Fibroblast of lung (primary cell): ENCODE measurements around the gene RXFP3. TPM values are rescaled to one million over a fixed set of nuclear protein-coding genes. Genes with fewer than 3 reads are reported as not detected.

Experiments used
- DNase-seq, 2 donors: peaks; one replicate each; pipeline versions ENCODE4 v3.0.0 to v3.0.0-alpha.2; 2010; ENCODE audit warnings: low read depth in 2 of 2
- H2AFZ ChIP-seq: 2 replicates; pipeline ENCODE4 v1.5.1; 2012; ENCODE audit warnings: low read length, control low read depth, inconsistent platforms
- H3K27ac ChIP-seq: 2 replicates; pipeline ENCODE4 v1.5.1; 2011; ENCODE audit warnings: low read length, control low read depth; ENCODE audit not compliant: insufficient read depth
- H3K27me3 ChIP-seq: 2 replicates; pipeline ENCODE4 v1.5.1; 2011; ENCODE audit warnings: mild to moderate bottlenecking, low read length; ENCODE audit not compliant: control insufficient read depth, insufficient read depth
- H3K36me3 ChIP-seq: 2 replicates; pipeline ENCODE4 v1.5.1; 2011; ENCODE audit warnings: low read length; ENCODE audit not compliant: control insufficient read depth, insufficient read depth
- H3K4me1 ChIP-seq: 2 replicates; pipeline ENCODE4 v1.5.1; 2011; ENCODE audit warnings: low read length; ENCODE audit not compliant: control insufficient read depth, insufficient read depth; ENCODE audit errors: extremely low read depth
- H3K4me2 ChIP-seq: 2 replicates; pipeline ENCODE4 v1.5.1; 2011; ENCODE audit warnings: low read length, control low read depth; ENCODE audit not compliant: insufficient read depth; ENCODE audit errors: extremely low read depth
- H3K4me3 ChIP-seq, 4 experiments: fragments of 200-600 bp in 1 of 4; sonication (generic) in 1 of 4; replicated peaks in 1 of 4; 2 replicates each; pipeline ENCODE4 v1.5.1; 2011 to 2016; ENCODE audit warnings: low read length in 4 of 4, low read depth in 3 of 4, mild to moderate bottlenecking in 3 of 4, control low read depth in 2 of 4, inconsistent platforms in 1 of 4, mixed read lengths in 1 of 4; ENCODE audit not compliant: insufficient read depth in 1 of 4; ENCODE audit errors: control extremely low read depth in 1 of 4
- H3K79me2 ChIP-seq: 2 replicates; pipeline ENCODE4 v1.5.1; 2012; ENCODE audit warnings: mild to moderate bottlenecking, low read length, inconsistent platforms; ENCODE audit not compliant: control insufficient read depth, insufficient read depth
- H3K9ac ChIP-seq: 2 replicates; pipeline ENCODE4 v1.5.1; 2011; ENCODE audit warnings: mild to moderate bottlenecking, low read length, control low read depth; ENCODE audit not compliant: insufficient read depth
- H3K9me3 ChIP-seq: 2 replicates; pipeline ENCODE4 v1.5.1; 2012; ENCODE audit warnings: low read depth, low read length; ENCODE audit not compliant: control insufficient read depth, insufficient read depth
- H4K20me1 ChIP-seq: 2 replicates; pipeline ENCODE4 v1.5.1; 2011; ENCODE audit warnings: low read length; ENCODE audit not compliant: control insufficient read depth, insufficient read depth; ENCODE audit errors: extremely low read depth
- EZH2 ChIP-seq: IDR thresholded peaks from 2 replicates; pipeline ENCODE4 v1.5.1; 2012; ENCODE audit warnings: low read length, control low read depth, mild to moderate bottlenecking; ENCODE audit errors: missing control alignments
- polyA plus RNA-seq, 2 donors: library from polyadenylated mRNA; depleted of rRNA in 1 of 2; stranded (reverse) in 1 of 2; unstranded in 1 of 2; fragments of >200 nt; gene quantifications; 2 replicates each; pipeline ENCODE4 v1.2.1, GENCODE V29; 2011 to 2012; ENCODE audit warnings: missing spikeins in 1 of 2
- total RNA-seq: library from RNA; depleted of rRNA; stranded (reverse); fragments of >200 nt; gene quantifications from 2 replicates; pipeline ENCODE4 v1.2.1, GENCODE V29; 2014
- TF ChIP-seq, protein P1 (sequence below), 2 donors: IDR thresholded peaks in 1 of 2; conservative IDR thresholded peaks in 1 of 2; 1 replicate in 1 of 2; 2 replicates in 1 of 2; pipeline ENCODE4 v1.5.1; 2011 to 2012; ENCODE audit warnings: low read length in 2 of 2, control low read depth in 1 of 2, inconsistent platforms in 1 of 2, low read depth in 1 of 2, mild to moderate bottlenecking in 1 of 2

The RXFP3 gene
- total and polyA plus RNA-seq, 2 donors (not counting 1 experiment from before 2014, with no cell fraction given) = not detected

DNA sequence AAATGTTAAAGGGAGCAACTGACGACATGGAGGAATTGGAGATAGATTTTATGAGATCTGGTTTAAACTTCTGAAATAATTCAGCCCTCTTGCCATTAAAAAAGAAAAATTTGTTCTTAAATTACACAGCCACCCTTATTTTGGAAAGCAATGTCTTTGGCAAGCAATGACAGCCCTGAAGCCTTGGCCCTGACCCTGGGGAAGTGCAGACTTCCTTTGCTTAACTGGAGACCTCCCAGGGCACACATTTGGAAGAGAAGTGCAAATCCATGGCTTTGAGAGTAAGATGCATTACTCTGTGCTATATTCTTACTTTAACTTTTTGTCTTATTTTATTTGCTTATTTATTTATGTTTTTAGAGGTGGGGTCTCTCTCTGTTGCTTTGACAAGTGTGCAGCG is 22.0 kb downstream of the RXFP3 start:
- Histone ChIP-seq H3K27me3 (peaks cover 4% of the 10 kb centered on the region), H3K36me3 (no peaks in the 10 kb centered on the region), H3K79me2 (no peaks in the 10 kb centered on the region), H3K9me3 (no peaks in the 10 kb centered on the region), H4K20me1 (no peaks in the 10 kb centered on the region), H3K4me2 (no peak overlapping the region), H3K4me1 (no peaks in the 10 kb centered on the region), H3K27ac (no peak overlapping the region), H3K9ac (no peak overlapping the region), H2AFZ (no peak overlapping the region), H3K4me3 (no peak overlapping the region)
- TF ChIP-seq, protein P1, sequence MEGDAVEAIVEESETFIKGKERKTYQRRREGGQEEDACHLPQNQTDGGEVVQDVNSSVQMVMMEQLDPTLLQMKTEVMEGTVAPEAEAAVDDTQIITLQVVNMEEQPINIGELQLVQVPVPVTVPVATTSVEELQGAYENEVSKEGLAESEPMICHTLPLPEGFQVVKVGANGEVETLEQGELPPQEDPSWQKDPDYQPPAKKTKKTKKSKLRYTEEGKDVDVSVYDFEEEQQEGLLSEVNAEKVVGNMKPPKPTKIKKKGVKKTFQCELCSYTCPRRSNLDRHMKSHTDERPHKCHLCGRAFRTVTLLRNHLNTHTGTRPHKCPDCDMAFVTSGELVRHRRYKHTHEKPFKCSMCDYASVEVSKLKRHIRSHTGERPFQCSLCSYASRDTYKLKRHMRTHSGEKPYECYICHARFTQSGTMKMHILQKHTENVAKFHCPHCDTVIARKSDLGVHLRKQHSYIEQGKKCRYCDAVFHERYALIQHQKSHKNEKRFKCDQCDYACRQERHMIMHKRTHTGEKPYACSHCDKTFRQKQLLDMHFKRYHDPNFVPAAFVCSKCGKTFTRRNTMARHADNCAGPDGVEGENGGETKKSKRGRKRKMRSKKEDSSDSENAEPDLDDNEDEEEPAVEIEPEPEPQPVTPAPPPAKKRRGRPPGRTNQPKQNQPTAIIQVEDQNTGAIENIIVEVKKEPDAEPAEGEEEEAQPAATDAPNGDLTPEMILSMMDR (conservative IDR thresholded peaks at IDR 0.05 in 1 of 2, IDR thresholded peaks at IDR 0.05 in 1 of 2; ENCODE audit: low read depth in 1 of 2, low read length in 2 of 2) = no peak
- TF ChIP-seq EZH2 = no peak
- DNase-seq = no peak

DNA sequence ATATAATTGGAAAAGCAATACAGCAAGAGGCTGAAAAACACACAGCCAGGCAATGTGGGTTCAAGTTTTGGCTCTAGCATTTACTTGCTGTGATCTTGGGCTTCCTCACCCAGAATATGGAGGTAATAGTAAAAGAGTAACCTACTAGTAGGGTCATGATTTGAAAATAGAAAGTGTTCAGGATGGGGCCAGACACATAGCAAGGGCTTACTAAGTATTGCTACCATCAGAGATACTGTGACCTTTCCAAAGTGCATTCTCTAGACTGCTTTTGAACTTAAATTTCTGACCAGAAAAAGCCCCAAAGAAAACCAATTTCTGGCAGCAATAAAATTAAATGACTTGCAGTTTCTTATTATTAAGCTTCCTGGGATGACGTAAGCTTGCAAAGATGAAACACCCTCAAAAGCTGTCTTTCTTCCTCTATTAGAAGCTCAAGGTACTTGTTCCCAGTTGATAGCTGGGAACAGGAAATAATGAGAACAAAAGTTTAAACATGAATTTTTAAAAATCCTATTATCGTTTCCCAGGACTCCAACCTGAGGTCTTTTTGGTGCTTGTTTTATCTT is 28.0 kb downstream of the RXFP3 start:
- TF ChIP-seq, protein P1 (conservative IDR thresholded peaks at IDR 0.05 in 1 of 2, IDR thresholded peaks at IDR 0.05 in 1 of 2; ENCODE audit: low read depth in 1 of 2, low read length in 2 of 2) = no peak
- no peak for TF ChIP-seq EZH2
- H3K79me2 ChIP-seq = no peaks in the 10 kb centered on the region
- no peak overlapping the region for H3K4me3 ChIP-seq
- H3K27me3 ChIP-seq = peaks cover 2% of the 10 kb centered on the region
- no peaks in the 10 kb centered on the region for H3K9me3 ChIP-seq
- no peaks in the 10 kb centered on the region for H3K4me1 ChIP-seq
- H3K4me2 ChIP-seq = no peak overlapping the region
- no peak overlapping the region for H2AFZ ChIP-seq
- DNase-seq = no peak
- H4K20me1 ChIP-seq = no peaks in the 10 kb centered on the region
- no peak overlapping the region for H3K27ac ChIP-seq
- no peaks in the 10 kb centered on the region for H3K36me3 ChIP-seq
- H3K9ac ChIP-seq = no peak overlapping the region

DNA sequence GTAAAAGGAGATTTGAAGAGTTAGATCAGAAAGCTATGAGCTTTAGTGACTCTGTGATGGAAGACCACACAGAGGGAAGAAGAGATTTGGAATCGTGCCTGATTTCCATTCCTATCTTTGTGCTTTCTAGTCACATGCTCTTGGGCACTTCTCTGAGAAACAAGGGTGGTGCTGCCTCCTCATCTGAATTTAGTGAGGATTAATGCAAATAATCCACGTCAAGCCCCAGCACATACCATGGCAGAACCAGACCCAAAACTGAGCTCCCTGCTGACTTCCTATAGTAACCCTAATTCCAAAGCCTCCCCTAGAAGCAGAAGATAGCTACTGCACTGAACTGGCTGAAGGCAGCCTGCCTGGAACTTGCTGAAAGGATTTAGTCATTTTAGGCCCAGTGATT is 30.6 kb downstream of the RXFP3 start:
- no peak overlapping the region for H3K4me2 ChIP-seq
- TF ChIP-seq EZH2 = no peak
- TF ChIP-seq, protein P1 (conservative IDR thresholded peaks at IDR 0.05 in 1 of 2, IDR thresholded peaks at IDR 0.05 in 1 of 2; ENCODE audit: low read depth in 1 of 2, low read length in 2 of 2) = no peak
- H3K79me2 ChIP-seq = no peaks in the 10 kb centered on the region
- H3K27me3 ChIP-seq = peaks cover under 1% of the 10 kb centered on the region
- no peak for DNase-seq
- H3K9ac ChIP-seq = no peak overlapping the region
- no peaks in the 10 kb centered on the region for H3K4me1 ChIP-seq
- H3K4me3 ChIP-seq = no peak overlapping the region
- H4K20me1 ChIP-seq = no peaks in the 10 kb centered on the region
- no peaks in the 10 kb centered on the region for H3K9me3 ChIP-seq
- H2AFZ ChIP-seq = no peak overlapping the region
- no peak overlapping the region for H3K27ac ChIP-seq
- H3K36me3 ChIP-seq = no peaks in the 10 kb centered on the region
